Measurements from ENCODE around the gene MLF1. TPM values are rescaled to one million over a fixed set of nuclear protein-coding genes. Genes with fewer than 3 reads are reported as not detected.

The MLF1 gene
- total and polyA plus RNA-seq, 2 experiments from 2014 or later, result 5.8 to 11.2 TPM

DNA sequence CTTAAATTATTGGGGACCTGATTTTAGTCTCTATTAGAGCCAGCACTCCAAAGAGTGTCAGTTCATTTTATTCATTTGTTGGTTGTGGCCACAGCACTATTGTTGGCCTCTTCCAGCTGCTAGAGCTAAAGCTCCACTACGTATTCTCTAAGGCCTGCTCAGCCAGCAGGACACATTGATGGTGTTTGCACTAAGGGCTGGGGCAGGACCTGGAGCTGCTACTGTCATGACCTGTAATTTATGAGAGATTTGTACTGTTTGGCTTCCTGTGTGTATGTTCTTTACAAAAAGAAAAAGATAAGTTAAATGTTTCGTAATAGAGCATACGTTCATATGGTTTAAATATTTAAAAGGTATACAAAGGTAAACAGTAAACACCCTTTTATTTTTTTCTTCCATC is 81.5 kb downstream of the MLF1 start:
- WGBS (ENCODE audit: low lambda C conversion rate, missing lambda C conversion rate), result 78% methylated on average over 3 of the region's 3 CpGs
- DNase-seq (ENCODE audit: low spot score), result no peak
- no peak for TF ChIP-seq EZH2phosphoT487 (IDR thresholded peaks at IDR 0.05; ENCODE audit: low read depth, severe bottlenecking, unreplicated experiment)
- TF ChIP-seq CTCF (IDR thresholded peaks at IDR 0.05; ENCODE audit: poor library complexity), result no peak
- no peak for TF ChIP-seq EZH2 (IDR thresholded peaks at IDR 0.05; ENCODE audit: borderline replicate concordance)
- Histone ChIP-seq H4K20me1 (ENCODE audit: insufficient read depth, poor library complexity, severe bottlenecking) (no peaks in the 10 kb centered on the region), H3K27me3 (no peaks in the 10 kb centered on the region), H3K36me3 (replicated peaks; ENCODE audit: insufficient read depth, low read depth) (no peaks in the 10 kb centered on the region), H2AFZ (no peak overlapping the region), H3K9me2 (replicated peaks; ENCODE audit: insufficient read depth) (no peaks in the 10 kb centered on the region), H3K79me2 (peaks cover 2% of the 10 kb centered on the region), H3K27ac (no peak overlapping the region), H3K4me1 (ENCODE audit: insufficient read depth) (no peaks in the 10 kb centered on the region), H3K4me2 (no peak overlapping the region), H3K9me3 (ENCODE audit: low read depth) (no peaks in the 10 kb centered on the region), H3K4me3 (no peak overlapping the region)

Small RNAs within 50 kb of the gene (small RNA-seq; reads per million reads assigned to genes)
- gene AC025033.1, result not detected

Other genes starting within 250 kb of the MLF1 start
- 60.0 and 64.9 TPM in 2 replicates for gene GFM1, start 73.3 kb downstream of the MLF1 start, total RNA-seq
- gene GFM1, start 73.3 kb downstream of the MLF1 start, polyA plus RNA-seq, result 26.9 and 28.0 TPM in 2 replicates
- gene LXN, start 101.5 kb downstream of the MLF1 start, total RNA-seq, result 19.6 and 26.6 TPM in 2 replicates
- gene LXN, start 101.5 kb downstream of the MLF1 start, polyA plus RNA-seq, result 21.3 and 24.8 TPM in 2 replicates
- gene RARRES1, start 161.3 kb downstream of the MLF1 start, total RNA-seq, result 73.1 and 90.3 TPM in 2 replicates
- gene RARRES1, start 161.3 kb downstream of the MLF1 start, polyA plus RNA-seq, result 36.9 and 40.7 TPM in 2 replicates
- 74.9 and 76.7 TPM in 2 replicates for gene MFSD1, start 230.9 kb downstream of the MLF1 start, total RNA-seq
- 57.8 and 58.6 TPM in 2 replicates for gene MFSD1, start 230.9 kb downstream of the MLF1 start, polyA plus RNA-seq